Common myeloid progenitor, CD34-positive (primary cell): ENCODE results near the gene GIMAP2.
A peak's percentile ranks its signal among the peaks of the same experiment; 100 is the strongest.

Experiments used
- CTCF ChIA-PET: fragments of 350-600 bp; sonication (Branson Sonifier 250); formaldehyde crosslinking; loops from one replicate; lab custom pipeline; 2021; ENCODE audit warnings: antibody characterized with exemption; lab: Charles Lee
- POLR2A ChIA-PET: fragments of 350-600 bp; sonication (Branson Sonifier 250); formaldehyde crosslinking; loops from one replicate; lab custom pipeline; 2021; ENCODE audit warnings: antibody characterized with exemption; lab: Charles Lee
- DNase-seq, 3 donors: peaks; one replicate each; pipeline versions ENCODE4 v3.0.0 to v3.0.0-alpha.2; 2013
- H3K27ac ChIP-seq, 2 experiments: 1 replicate in 1 of 2; 2 replicates in 1 of 2; pipeline ENCODE4 v1.7.0; 2013; ENCODE audit warnings: inconsistent platforms in 2 of 2, low read length in 2 of 2, mild to moderate bottlenecking in 2 of 2, low read depth in 1 of 2, moderate library complexity in 1 of 2; ENCODE audit not compliant: severe bottlenecking in 2 of 2, insufficient read depth in 1 of 2, poor library complexity in 1 of 2
- H3K27me3 ChIP-seq, 5 experiments: replicated peaks in 2 of 5; 1 replicate in 3 of 5; 2 replicates in 2 of 5; pipeline versions ENCODE4 v1.6.1 to v1.7.0; 2013; ENCODE audit warnings: low read length in 4 of 5, mild to moderate bottlenecking in 2 of 5, moderate library complexity in 2 of 5, inconsistent platforms in 1 of 5; ENCODE audit not compliant: insufficient read depth in 5 of 5, control insufficient read depth in 4 of 5
- H3K36me3 ChIP-seq, 4 experiments: 1 replicate in 2 of 4; 2 replicates in 2 of 4; pipeline versions ENCODE4 v1.6.1 to v1.7.0; 2013; ENCODE audit warnings: low read length in 3 of 4, control low read depth in 1 of 4, mild to moderate bottlenecking in 1 of 4; ENCODE audit not compliant: control insufficient read depth in 4 of 4, insufficient read depth in 4 of 4
- H3K4me1 ChIP-seq, 4 experiments: 1 replicate in 3 of 4; 2 replicates in 1 of 4; pipeline versions ENCODE4 v1.6.1 to v1.7.1; 2013; ENCODE audit warnings: low read length in 3 of 4, mild to moderate bottlenecking in 3 of 4, control low read depth in 1 of 4, inconsistent platforms in 1 of 4, moderate library complexity in 1 of 4; ENCODE audit not compliant: control insufficient read depth in 4 of 4, insufficient read depth in 4 of 4; ENCODE audit errors: control extremely low read depth in 1 of 4
- H3K4me3 ChIP-seq, 7 experiments: 1 replicate in 4 of 7; 2 replicates in 3 of 7; pipeline versions ENCODE4 v1.5.1 to v1.7.0; 2013; ENCODE audit warnings: mild to moderate bottlenecking in 7 of 7, low read length in 6 of 7, moderate library complexity in 6 of 7, inconsistent platforms in 2 of 7, low read depth in 2 of 7, control low read depth in 1 of 7; ENCODE audit not compliant: insufficient read depth in 4 of 7, control insufficient read depth in 1 of 7; ENCODE audit errors: extremely low read depth in 1 of 7
- H3K9me3 ChIP-seq, 5 experiments: 1 replicate in 4 of 5; 2 replicates in 1 of 5; pipeline versions ENCODE4 v1.6.1 to v1.7.1; 2013; ENCODE audit warnings: low read length in 4 of 5, mild to moderate bottlenecking in 2 of 5, inconsistent platforms in 1 of 5, low read depth in 1 of 5, moderate library complexity in 1 of 5; ENCODE audit not compliant: control insufficient read depth in 4 of 5, insufficient read depth in 2 of 5; ENCODE audit errors: control extremely low read depth in 1 of 5
- WGBS: methylation state at CpG from one replicate; pipeline ENCODE4 v1.1.5; 2013; ENCODE audit not compliant: insufficient coverage; 5-methylcytosine and 5-hydroxymethylcytosine counted together

GIMAP2 gene

GRCh38 chr7:150695654-150696053 lies 10.1 kb downstream of the GIMAP2 start:
- 100% methylated on average over 2 of the region's 2 CpGs for WGBS
- peaks cover 19 to 32% (median 21%) of the 10 kb centered on the region in 4 experiments for H3K36me3 ChIP-seq
- H3K4me1 ChIP-seq: no peaks in the 10 kb centered on the region
- H3K27me3 ChIP-seq: no peaks in the 10 kb centered on the region
- DNase-seq: no peak
- H3K27ac ChIP-seq: no peak overlapping the region
- POLR2A ChIA-PET: no interaction called here
- CTCF ChIA-PET: no interaction called here
- H3K9me3 ChIP-seq: peaks cover 6 to 76% (median 23%) of the 10 kb centered on the region in 5 experiments
- no peak overlapping the region for H3K4me3 ChIP-seq

- WGBS: no CpG with 5 or more reads among the region's 1 CpG
- Histone ChIP-seq H3K36me3 (no peaks in the 10 kb centered on the region), H3K27me3 (no peaks in the 10 kb centered on the region), H3K9me3 (peaks cover 7 to 41% (median 13%) of the 10 kb centered on the region in 5 experiments), H3K4me1 (no peaks in the 10 kb centered on the region), H3K4me3 (no peak overlapping the region), H3K27ac (no peak overlapping the region)
- no peak for DNase-seq
- ChIA-PET CTCF (interaction anchor here (0.6 kb wide), 1 partner anchor 12 kb away, joined by 3 read pairs; no protein-coding TSS in a partner anchor), POLR2A (no interaction called here)
Observed at GRCh38 chr7:150703209-150703608, 17.7 kb downstream of the GIMAP2 start.

DNA sequence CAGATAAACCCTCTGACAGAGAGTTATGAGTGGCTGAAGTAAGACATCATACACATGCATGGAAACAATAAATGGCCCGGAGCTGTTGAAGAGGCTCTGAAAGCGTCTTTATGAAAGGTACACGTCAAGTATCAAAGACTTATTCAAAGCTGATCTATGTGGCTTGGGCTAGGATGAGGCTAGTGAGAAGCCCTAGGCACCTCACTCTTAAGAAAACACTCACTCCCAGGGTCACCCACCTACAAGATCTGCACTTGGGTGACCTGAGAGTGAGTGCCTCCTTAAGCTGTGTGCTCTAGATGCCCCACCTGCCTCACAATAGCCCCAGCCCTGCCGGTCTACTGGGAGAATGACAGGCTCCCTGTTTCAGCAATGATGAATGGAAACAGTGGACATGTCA lies 29.8 kb downstream of the GIMAP2 start:
- Histone ChIP-seq H3K4me3 (no peak overlapping the region), H3K36me3 (peaks cover 0 to 18% (median 10%) of the 10 kb centered on the region in 4 experiments), H3K27ac (no peak overlapping the region), H3K4me1 (peaks cover 17 to 37% (median 32%) of the 10 kb centered on the region in 4 experiments), H3K9me3 (peaks cover 0 to 3% (median 0%) of the 10 kb centered on the region in 5 experiments), H3K27me3 (no peaks in the 10 kb centered on the region)
- ChIA-PET POLR2A (no interaction called here), CTCF (interaction anchor here (0.9 to 1.5 kb wide), 4 partner anchors 8 to 269 kb away, joined by 3 to 4 read pairs (median 3); no protein-coding TSS in a partner anchor)
- 90% methylated on average over 3 of the region's 4 CpGs for WGBS
- DNase-seq: no peak

DNA sequence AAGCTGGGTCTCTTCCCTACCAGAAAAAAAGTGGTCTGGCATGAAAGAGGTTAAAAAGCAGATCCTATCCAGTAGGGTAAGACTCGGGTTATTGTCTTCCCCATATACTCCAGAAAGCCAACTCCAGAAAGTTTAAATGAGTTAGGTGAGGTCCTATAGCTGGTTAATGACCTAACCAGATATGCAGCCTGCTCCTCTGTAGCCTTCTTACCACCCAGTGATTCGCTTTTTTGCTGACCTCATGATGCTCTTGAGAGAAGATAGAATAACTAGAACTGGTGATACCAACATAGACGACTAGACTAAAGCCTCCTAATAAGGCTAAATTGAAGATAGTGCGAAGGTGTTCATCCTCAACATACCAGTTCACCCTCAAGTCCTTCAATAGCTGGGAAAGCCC lies 30.2 kb downstream of the GIMAP2 start:
- H3K27ac ChIP-seq: no peak overlapping the region
- H3K9me3 ChIP-seq: peaks cover 0 to 4% (median 0%) of the 10 kb centered on the region in 5 experiments
- H3K27me3 ChIP-seq: no peaks in the 10 kb centered on the region
- peaks cover 17 to 37% (median 32%) of the 10 kb centered on the region in 4 experiments for H3K4me1 ChIP-seq
- DNase-seq: no peak
- H3K36me3 ChIP-seq: peaks cover 0 to 22% (median 12%) of the 10 kb centered on the region in 4 experiments
- peak overlapping the region in 1 of 7 experiments; percentile 86 for H3K4me3 ChIP-seq
- WGBS: 67% methylated on average over 1 of the region's 4 CpGs
- POLR2A ChIA-PET: no interaction called here
- CTCF ChIA-PET: interaction anchor here (0.8 to 2.4 kb wide), 8 partner anchors 10 to 270 kb away, joined by 3 to 7 read pairs (median 3); no protein-coding TSS in a partner anchor

- CTCF ChIA-PET: interaction anchor here (0.8 to 2.4 kb wide), 9 partner anchors 10 to 267 kb away, joined by 3 to 7 read pairs (median 3); no protein-coding TSS in a partner anchor
- WGBS: 0% methylated on average over 4 of the region's 5 CpGs
- POLR2A ChIA-PET: no interaction called here
- H3K4me3 ChIP-seq: peak within 1 kb of the TSS; percentile 38 to 91 (median 80)
- H3K4me1 ChIP-seq: peaks cover 17 to 37% (median 32%) of the 10 kb centered on the region in 4 experiments
- DNase-seq: peak; percentile 63 to 93 (median 89)
- H3K9me3 ChIP-seq: peaks cover 0 to 4% (median 0%) of the 10 kb centered on the region in 5 experiments
- peak within 1 kb of the TSS; percentile 25 to 68 for H3K27ac ChIP-seq
- H3K27me3 ChIP-seq: no peaks in the 10 kb centered on the region
- peaks cover 0 to 28% (median 14%) of the 10 kb centered on the region in 4 experiments for H3K36me3 ChIP-seq
Observed at GRCh38 chr7:150716368-150716767, 30.9 kb downstream of the GIMAP2 start, which contains the start of gene GIMAP1. TSS of gene GIMAP1 (plus strand) at chr7:150716613. CDS start at chr7:150719048, 2,435 bp downstream.

GRCh38 chr7:150716939-150717338 lies 31.4 kb downstream of the GIMAP2 start:
- peaks cover 17 to 37% (median 32%) of the 10 kb centered on the region in 4 experiments for H3K4me1 ChIP-seq
- 0% methylated on average over 2 of the region's 4 CpGs for WGBS
- H3K4me3 ChIP-seq: peak overlapping the region in 6 of 7 experiments; percentile 71 to 91 (median 82)
- peaks cover 0 to 4% (median 0%) of the 10 kb centered on the region in 5 experiments for H3K9me3 ChIP-seq
- ChIA-PET CTCF (interaction anchor here (0.8 to 2.4 kb wide), 8 partner anchors 10 to 268 kb away, joined by 3 to 7 read pairs (median 4); no protein-coding TSS in a partner anchor), POLR2A (no interaction called here)
- H3K27ac ChIP-seq: peak overlapping the region; percentile 25 to 68
- H3K36me3 ChIP-seq: peaks cover 0 to 32% (median 16%) of the 10 kb centered on the region in 4 experiments
- no peak for DNase-seq
- no peaks in the 10 kb centered on the region for H3K27me3 ChIP-seq
